ENCODE results near the gene FAM131A. TPM values are rescaled to one million over a fixed set of nuclear protein-coding genes. Genes with fewer than 3 reads are reported as not detected.
A peak's percentile ranks its signal among the peaks of the same experiment; 100 is the strongest.

The FAM131A gene
- total and polyA plus RNA-seq, 4 donors = 0.81 to 5.7 (median 2.7) TPM

GRCh38 chr3:184333700-184334099 lies 3.7 kb upstream of the FAM131A start (continued):
- TF ChIP-seq ZBTB33 (IDR thresholded peaks at IDR 0.05) (no peak), YY1 (IDR thresholded peaks at IDR 0.05) (no peak), MAX (IDR thresholded peaks at IDR 0.05) (no peak), HNF4A (conservative IDR thresholded peaks at IDR 0.05) (no peak), NR2F2 (IDR thresholded peaks at IDR 0.05) (no peak), SP1 (IDR thresholded peaks at IDR 0.05) (no peak), RAD21 (IDR thresholded peaks at IDR 0.05) (no peak), RXRA (IDR thresholded peaks at IDR 0.05) (no peak)

- Histone ChIP-seq H3K27ac (ENCODE audit: low read depth in 1 of 2, low read length in 2 of 2) (peak overlapping the region; percentile 16 to 84), H3K9ac (ENCODE audit: low read depth in 1 of 2, low read length in 2 of 2) (no peak overlapping the region), H3K9me3 (ENCODE audit: control insufficient read depth in 4 of 4, low read length in 3 of 4) (no peaks in the 10 kb centered on the region), H3K4me1 (ENCODE audit: control insufficient read depth in 4 of 4, insufficient read depth in 4 of 4, low read length in 3 of 4) (peaks cover 0 to 13% (median 6%) of the 10 kb centered on the region in 4 donors), H3K4me3 (ENCODE audit: low read depth in 1 of 3, low read length in 3 of 3) (no peak overlapping the region), H3K36me3 (ENCODE audit: control insufficient read depth in 4 of 4, insufficient read depth in 3 of 4, low read depth in 1 of 4, low read length in 3 of 4) (peaks cover 14 to 50% (median 46%) of the 10 kb centered on the region in 4 donors), H3K27me3 (ENCODE audit: control insufficient read depth in 4 of 4, insufficient read depth in 4 of 4, low read length in 3 of 4) (no peaks in the 10 kb centered on the region)
- 89% methylated on average over 15 of the region's 15 CpGs for WGBS
- no peak for DNase-seq (ENCODE audit: low spot score)
- TF ChIP-seq GABPA (IDR thresholded peaks at IDR 0.05 in 1 of 2, conservative IDR thresholded peaks at IDR 0.05 in 1 of 2) = no peak
- TF ChIP-seq ZBTB33 (IDR thresholded peaks at IDR 0.05) = no peak
- TF ChIP-seq NR2F2 (IDR thresholded peaks at IDR 0.05) = no peak
- no peak for TF ChIP-seq RXRA (IDR thresholded peaks at IDR 0.05)
- no peak for TF ChIP-seq FOXA1 (IDR thresholded peaks at IDR 0.05)
- TF ChIP-seq JUND (IDR thresholded peaks at IDR 0.05) = no peak
- TF ChIP-seq HNF4A (conservative IDR thresholded peaks at IDR 0.05) = no peak
- TF ChIP-seq CTCF (IDR thresholded peaks at IDR 0.05; ENCODE audit: low read depth, low read length, missing input control) = no peak
- no peak for TF ChIP-seq YY1 (IDR thresholded peaks at IDR 0.05)
- TF ChIP-seq FOXA2 (IDR thresholded peaks at IDR 0.05) = no peak
- no peak for TF ChIP-seq SP1 (IDR thresholded peaks at IDR 0.05)
- no peak for TF ChIP-seq ATF3 (IDR thresholded peaks at IDR 0.05)
Observed at GRCh38 chr3:184334470-184335158, 2.8 kb upstream of the FAM131A start.
